Endothelial cell of umbilical vein (primary cell): ENCODE data around the gene NCS1. TPM values are rescaled to one million over a fixed set of nuclear protein-coding genes. Genes with fewer than 3 reads are reported as not detected.

ENCODE experiments used
- BruUV-seq: library from RNA; stranded (reverse); fragments of 400-500 nt; replicated peaks from 2 replicates; lab custom pipeline; 2021; lab: Mats Ljungman, UMichigan
- CTCF ChIA-PET: fragments of 300-600, 350-600 bp; sonication (Branson Sonifier 250); formaldehyde crosslinking; loops from one replicate; lab custom pipeline; 2021; ENCODE audit warnings: antibody characterized with exemption, inconsistent platforms; lab: Charles Lee
- POLR2A ChIA-PET: fragments of 300-600, 350-600 bp; sonication (Branson Sonifier 250); formaldehyde crosslinking; loops from one replicate; lab custom pipeline; 2021; ENCODE audit warnings: antibody characterized with exemption, inconsistent platforms; lab: Charles Lee
- DNase-seq: peaks from one replicate; pipeline ENCODE4 v3.0.0-alpha.2; 2011; ENCODE audit warnings: low read depth, low spot score
- FAIRE-seq: peaks from 2 replicates; lab custom pipeline; 2011; peaks lifted over from hg19 to GRCh38; lab: Jason Lieb, UNC
- H2AFZ ChIP-seq: 2 replicates; pipeline ENCODE4 v1.6.0; 2012; ENCODE audit warnings: low read depth, low read length, control low read depth, inconsistent platforms
- H3K27ac ChIP-seq: 2 replicates; pipeline ENCODE4 v1.5.1; 2011; ENCODE audit warnings: low read depth, mild to moderate bottlenecking, control low read depth, low read length, moderate library complexity; ENCODE audit not compliant: insufficient read depth
- H3K27me3 ChIP-seq, 2 experiments: 2 replicates each; pipeline versions ENCODE4 v1.6.0 to v1.6.1; 2011; ENCODE audit warnings: low read length in 2 of 2, mixed read lengths in 1 of 2; ENCODE audit not compliant: control insufficient read depth in 2 of 2, insufficient read depth in 2 of 2
- H3K36me3 ChIP-seq, 2 experiments: 2 replicates in 1 of 2; 3 replicates in 1 of 2; pipeline ENCODE4 v1.5.1; 2011; ENCODE audit warnings: low read length in 2 of 2, mild to moderate bottlenecking in 1 of 2, moderate library complexity in 1 of 2; ENCODE audit not compliant: control insufficient read depth in 2 of 2, insufficient read depth in 2 of 2; ENCODE audit errors: extremely low read depth in 1 of 2
- H3K4me1 ChIP-seq: 3 replicates; pipeline ENCODE4 v1.5.1; 2011; ENCODE audit warnings: mild to moderate bottlenecking, low read length; ENCODE audit not compliant: control insufficient read depth, insufficient read depth; ENCODE audit errors: extremely low read depth
- H3K4me2 ChIP-seq: 2 replicates; pipeline ENCODE4 v1.6.1; 2011; ENCODE audit warnings: low read length, control low read depth, mixed read lengths; ENCODE audit not compliant: insufficient read depth
- H3K4me3 ChIP-seq, 3 experiments: fragments of 200-600 bp in 1 of 3; sonication (generic), shearing (Covaris generic) in 1 of 3; replicated peaks in 1 of 3; 2 replicates each; pipeline ENCODE4 v1.5.1; 2011 to 2016; ENCODE audit warnings: control low read depth in 3 of 3, low read length in 3 of 3, mild to moderate bottlenecking in 2 of 3, inconsistent platforms in 1 of 3, low read depth in 1 of 3, moderate library complexity in 1 of 3; ENCODE audit not compliant: insufficient read depth in 1 of 3
- H3K79me2 ChIP-seq: 2 replicates; pipeline ENCODE4 v1.6.0; 2012; ENCODE audit warnings: low read length, inconsistent platforms; ENCODE audit not compliant: control insufficient read depth, insufficient read depth
- H3K9ac ChIP-seq: replicated peaks from 2 replicates; pipeline ENCODE3; 2011; ENCODE audit warnings: low read length, control low read depth; ENCODE audit not compliant: insufficient read depth; ENCODE audit errors: extremely low read depth
- H3K9me1 ChIP-seq: replicated peaks from 3 replicates; pipeline ENCODE4 v1.6.0; 2011; ENCODE audit warnings: mild to moderate bottlenecking, low read length; ENCODE audit not compliant: control insufficient read depth, insufficient read depth; ENCODE audit errors: extremely low read depth
- H3K9me3 ChIP-seq: replicated peaks from 2 replicates; pipeline ENCODE4 v1.5.1; 2012; ENCODE audit warnings: low read length, inconsistent platforms; ENCODE audit not compliant: control insufficient read depth, insufficient read depth
- H4K20me1 ChIP-seq: replicated peaks from 2 replicates; pipeline ENCODE3; 2011; ENCODE audit warnings: mild to moderate bottlenecking, low read length; ENCODE audit not compliant: control insufficient read depth, insufficient read depth; ENCODE audit errors: extremely low read depth
- EZH2 ChIP-seq: IDR thresholded peaks from 2 replicates; pipeline ENCODE4 v1.6.1; 2012; ENCODE audit warnings: borderline replicate concordance, low read depth, mild to moderate bottlenecking, moderate library complexity, low read length, inconsistent platforms; ENCODE audit not compliant: severe bottlenecking
- FOS ChIP-seq: IDR thresholded peaks from 2 replicates; pipeline ENCODE4 v1.6.1; 2011; ENCODE audit warnings: mild to moderate bottlenecking, low read length, moderate library complexity, borderline replicate concordance; ENCODE audit not compliant: insufficient read depth
- GATA2 ChIP-seq: IDR thresholded peaks from 2 replicates; pipeline ENCODE4 v1.7.0; 2011; ENCODE audit warnings: low read depth, mild to moderate bottlenecking, moderate library complexity, mixed read lengths, low read length; ENCODE audit not compliant: insufficient read length, insufficient read depth
- JUN ChIP-seq: IDR thresholded peaks from 2 replicates; pipeline ENCODE4 v1.6.1; 2011; ENCODE audit warnings: borderline replicate concordance, low read depth; ENCODE audit not compliant: insufficient read length, insufficient read depth
- POLR2AphosphoS5 ChIP-seq: IDR thresholded peaks from 2 replicates; pipeline ENCODE4 v1.6.1; 2012; ENCODE audit warnings: low read depth, mild to moderate bottlenecking, control low read depth, low read length, moderate library complexity; ENCODE audit not compliant: insufficient read depth
- dilution Hi-C: fragments of 300-500 bp; cut with MboI; formaldehyde crosslinking; loops from one replicate; pipeline ENCODE4 v1.15.0; 2019; ENCODE audit warnings: low sequenced_read_pairs; ENCODE audit not compliant: extremely low pct_ligation_motif_present
- intact Hi-C: fragments of 100-400 bp; cut with micrococcal nuclease; formaldehyde crosslinking; loops from one replicate; pipeline ENCODE4 v1.10.0; 2022
- polyA plus RNA-seq, 4 experiments: library from polyadenylated mRNA; depleted of rRNA in 3 of 4; stranded (reverse) in 3 of 4; unstranded in 1 of 4; fragments of >200 nt; gene quantifications; 2 replicates each; pipeline versions ENCODE4 v1.2.1 to v1.2.3, GENCODE V29; 2011 to 2012; ENCODE audit warnings: missing spikeins in 1 of 4
- total RNA-seq: library from RNA; stranded (reverse); gene quantifications from 2 replicates; pipeline ENCODE4 v1.2.3, GENCODE V29; 2021

The NCS1 gene
- total and polyA plus RNA-seq, 2 donors (not counting 3 experiments of a cell fraction or from before 2014, with no cell fraction given), result 53.6 to 77.4 TPM

GRCh38 chr9:130284690-130285089 lies 112.5 kb downstream of the NCS1 start:
- CTCF ChIA-PET, result interaction anchor here (1.7 kb wide), 1 partner anchor 49 kb away, joined by 6 read pairs; no protein-coding TSS in a partner anchor
- no TSS peak for BruUV-seq
- no peak overlapping the region for H3K4me3 ChIP-seq
- H3K27me3 ChIP-seq, result peaks cover 0 to 4% of the 10 kb centered on the region in 2 experiments
- H3K4me2 ChIP-seq, result no peak overlapping the region
- H3K4me1 ChIP-seq, result no peaks in the 10 kb centered on the region
- no peak overlapping the region for H2AFZ ChIP-seq
- dilution Hi-C loops (no loop called here), intact Hi-C loops (no loop called here)
- H3K9me3 ChIP-seq, result no peaks in the 10 kb centered on the region
- POLR2A ChIA-PET, result no interaction called here
- no peaks in the 10 kb centered on the region for H3K79me2 ChIP-seq
- H3K9me1 ChIP-seq, result no peaks in the 10 kb centered on the region
- H3K9ac ChIP-seq, result no peak overlapping the region
- H3K27ac ChIP-seq, result no peak overlapping the region
- DNase-seq (no peak), FAIRE-seq (no peak)
- no peaks in the 10 kb centered on the region for H4K20me1 ChIP-seq
- TF ChIP-seq EZH2 (no peak), POLR2AphosphoS5 (no peak), JUN (no peak), GATA2 (no peak)
- no peaks in the 10 kb centered on the region for H3K36me3 ChIP-seq

GRCh38 chr9:130285271-130285670 lies 113.1 kb downstream of the NCS1 start:
- H3K79me2 ChIP-seq, result no peaks in the 10 kb centered on the region
- no peak overlapping the region for H3K4me3 ChIP-seq
- no peaks in the 10 kb centered on the region for H3K4me1 ChIP-seq
- peaks cover 1 to 6% of the 10 kb centered on the region in 2 experiments for H3K27me3 ChIP-seq
- H2AFZ ChIP-seq, result no peak overlapping the region
- CTCF ChIA-PET, result interaction anchor here (0.6 to 1.7 kb wide), 2 partner anchors 49 to 398 kb away, joined by 3 to 6 read pairs; no protein-coding TSS in a partner anchor
- no peak overlapping the region for H3K27ac ChIP-seq
- TF ChIP-seq FOS (no peak), POLR2AphosphoS5 (no peak)
- H4K20me1 ChIP-seq, result no peaks in the 10 kb centered on the region
- no peak for DNase-seq
- POLR2A ChIA-PET, result no interaction called here
- intact Hi-C loops (no loop called here), dilution Hi-C loops (no loop called here)
- no peak for FAIRE-seq
- no peaks in the 10 kb centered on the region for H3K9me3 ChIP-seq
- no TSS peak for BruUV-seq
- H3K9ac ChIP-seq, result no peak overlapping the region
- no peak overlapping the region for H3K4me2 ChIP-seq
- H3K9me1 ChIP-seq, result no peaks in the 10 kb centered on the region
- H3K36me3 ChIP-seq, result no peaks in the 10 kb centered on the region
